GM18511 (cell line): ENCODE measurements around the gene SSR2.
A peak's percentile ranks its signal among the peaks of the same experiment; 100 is the strongest.

Experiments
- ATAC-seq: cut with Tn5 transposase; IDR thresholded peaks from one replicate; pipeline ENCODE4 v1.9.1; 2021; ENCODE audit warnings: mild to moderate bottlenecking, moderate library complexity; ENCODE audit not compliant: unreplicated experiment

SSR2 gene

GRCh38 chr1:155975375-155976061 lies 45.2 kb downstream of the SSR2 start:
- no peak for ATAC-seq

- no peak for ATAC-seq
Measured at GRCh38 chr1:155974208-155975115, 46.3 kb downstream of the SSR2 start.

- no peak for ATAC-seq
Measured at GRCh38 chr1:155973723-155974122, 47.0 kb downstream of the SSR2 start.

GRCh38 chr1:155971910-155972809 lies 48.6 kb downstream of the SSR2 start:
- ATAC-seq: no peak

GRCh38 chr1:155970531-155971167 lies 50.1 kb downstream of the SSR2 start:
- peak; percentile 80 for ATAC-seq

- ATAC-seq: no peak
Measured at GRCh38 chr1:155969377-155969791, 51.4 kb downstream of the SSR2 start.

- ATAC-seq: no peak
Measured at GRCh38 chr1:155968670-155969069, 52.1 kb downstream of the SSR2 start.

GRCh38 chr1:155968051-155968400 lies 52.7 kb downstream of the SSR2 start:
- no peak for ATAC-seq

- ATAC-seq: no peak
Measured at GRCh38 chr1:155967341-155968050, 53.3 kb downstream of the SSR2 start.

GRCh38 chr1:155966750-155967149 lies 54.0 kb downstream of the SSR2 start:
- no peak for ATAC-seq

GRCh38 chr1:155966135-155966534 lies 54.6 kb downstream of the SSR2 start:
- no peak for ATAC-seq

- ATAC-seq: no peak
Measured at GRCh38 chr1:155964193-155964592, 56.6 kb downstream of the SSR2 start.

GRCh38 chr1:155962599-155963211 lies 58.0 kb downstream of the SSR2 start:
- no peak for ATAC-seq

- no peak for ATAC-seq
Measured at GRCh38 chr1:155961937-155962336, 58.8 kb downstream of the SSR2 start.

- ATAC-seq: no peak
Measured at GRCh38 chr1:155960081-155960745, 60.5 kb downstream of the SSR2 start.
